GM12878 (cell line): Measurements from ENCODE around the gene SPIB. TPM values are rescaled to one million over a fixed set of nuclear protein-coding genes. Genes with fewer than 3 reads are reported as not detected.

Source experiments
- CBX5 ChIP-seq: sonication (generic); IDR thresholded peaks from 2 replicates; pipeline ENCODE4 v1.6.1; 2016; ENCODE audit warnings: low read depth, moderate library complexity, mild to moderate bottlenecking, inconsistent platforms
- CEBPZ ChIP-seq: fragments of 150-350 bp; IDR thresholded peaks from 2 replicates; pipeline ENCODE4 v1.6.1; 2016; ENCODE audit warnings: low read depth, low read length
- DPF2 ChIP-seq: fragments of 450-650 bp; IDR thresholded peaks from 2 replicates; pipeline ENCODE4 v1.6.1; 2017; ENCODE audit warnings: mild to moderate bottlenecking
- HDAC6 ChIP-seq: fragments of 200-600 bp; sonication (generic); IDR thresholded peaks from one replicate; pipeline ENCODE4 v1.8.0; 2017; ENCODE audit warnings: antibody characterized with exemption; ENCODE audit not compliant: unreplicated experiment
- IRF4 ChIP-seq: IDR thresholded peaks from 2 replicates; pipeline ENCODE4 v1.6.1; 2011; ENCODE audit warnings: low read depth, low read length
- KDM1A ChIP-seq: fragments of 200-600 bp; sonication (generic); IDR thresholded peaks from 2 replicates; pipeline ENCODE4 v1.6.1; 2016; ENCODE audit warnings: borderline replicate concordance
- MEF2A ChIP-seq: IDR thresholded peaks from 2 replicates; pipeline ENCODE4 v1.6.1; 2011; ENCODE audit warnings: low read depth, mild to moderate bottlenecking, low read length, moderate library complexity; ENCODE audit not compliant: insufficient read depth
- MTA2 ChIP-seq: fragments of 450-650 bp; IDR thresholded peaks from 2 replicates; pipeline ENCODE4 v1.6.1; 2016; ENCODE audit warnings: low read depth, mild to moderate bottlenecking, moderate library complexity
- MTA3 ChIP-seq: IDR thresholded peaks from 2 replicates; pipeline ENCODE4 v1.6.1; 2012; ENCODE audit warnings: low read length, inconsistent platforms, borderline replicate concordance
- RCOR1 ChIP-seq: conservative IDR thresholded peaks from 2 replicates; pipeline ENCODE4 v1.6.1; 2012; ENCODE audit warnings: low read depth, low read length, improper control_type of control experiment
- SMAD1 ChIP-seq: fragments of 450-650 bp; IDR thresholded peaks from 2 replicates; pipeline ENCODE4 v1.6.1; 2018; ENCODE audit warnings: mild to moderate bottlenecking, low read depth; ENCODE audit not compliant: partially characterized antibody
- SMAD5 ChIP-seq: IDR thresholded peaks from 2 replicates; pipeline ENCODE4 v1.6.1; 2016; ENCODE audit warnings: antibody characterized with exemption, low read depth
- SPI1 ChIP-seq: IDR thresholded peaks from 2 replicates; pipeline ENCODE4 v1.6.1; 2011; ENCODE audit warnings: low read depth, mild to moderate bottlenecking, low read length, moderate library complexity, borderline replicate concordance; ENCODE audit not compliant: insufficient read depth
- STAT1 ChIP-seq: fragments of 450-650 bp; conservative IDR thresholded peaks from 2 replicates; pipeline ENCODE4 v1.6.1; 2014; ENCODE audit warnings: antibody characterized with exemption, mild to moderate bottlenecking
- TARDBP ChIP-seq: IDR thresholded peaks from 2 replicates; pipeline ENCODE4 v1.6.1; 2016; ENCODE audit warnings: borderline replicate concordance
- YY1 ChIP-seq: IDR thresholded peaks from 2 replicates; pipeline ENCODE4 v1.6.1; 2011; ENCODE audit warnings: low read depth, mild to moderate bottlenecking, low read length
- ZNF274 ChIP-seq: IDR thresholded peaks from one replicate; pipeline ENCODE4 v1.8.0; 2011; ENCODE audit not compliant: insufficient read length, insufficient read depth
- polyA plus RNA-seq, 11 experiments: library from polyadenylated mRNA; depleted of rRNA in 4 of 11; unstranded in 6 of 11; stranded (reverse) in 5 of 11; fragments of >200 nt; fragmentation: Nextera tagmentation in 4 of 11; fragmentation: Illumina TruSeq in 1 of 11; extraction: Ambion mirVana in 4 of 11; extraction: Trizol in 1 of 11; gene quantifications; 1 replicate in 1 of 11; 2 replicates in 10 of 11; pipeline versions ENCODE4 v1.2.1 to v1.2.3, GENCODE V29; 2011 to 2016; ENCODE audit warnings: inconsistent platforms in 2 of 11, missing spikeins in 2 of 11, low read depth in 1 of 11
- total RNA-seq, 4 experiments: library from RNA; depleted of rRNA in 3 of 4; stranded (reverse); fragments of >200 nt in 3 of 4; fragmentation: Illumina TruSeq in 1 of 4; extraction: Trizol in 1 of 4; gene quantifications; 2 replicates each; pipeline versions ENCODE4 v1.2.1 to v1.2.3, GENCODE V29; 2013 to 2021
- TF ChIP-seq, protein P1 (sequence below): IDR thresholded peaks from 2 replicates; pipeline ENCODE4 v1.6.1; 2012; ENCODE audit warnings: low read depth, low read length, improper control_type of control experiment
- TF ChIP-seq, protein P2 (sequence below): IDR thresholded peaks from 2 replicates; pipeline ENCODE4 v1.6.1; 2012; ENCODE audit warnings: low read depth, low read length, improper control_type of control experiment
- TF ChIP-seq, protein P3 (sequence below): IDR thresholded peaks from 2 replicates; pipeline ENCODE4 v1.6.1; 2011; ENCODE audit warnings: mild to moderate bottlenecking, low read depth, low read length, moderate library complexity; ENCODE audit not compliant: insufficient replicate concordance
- TF ChIP-seq, protein P4 (sequence below): fragments of 450-650 bp; IDR thresholded peaks from 2 replicates; pipeline ENCODE4 v1.6.1; 2017; ENCODE audit warnings: antibody characterized with exemption, mild to moderate bottlenecking, moderate library complexity

The SPIB gene
- total and polyA plus RNA-seq, 10 of the 15 experiments (the other 5 are each of a cell fraction or from before 2014, with no cell fraction given): 3.5 to 123 (median 56.0) TPM

GRCh38 chr19:50417111-50418081 lies 1.3 kb upstream of the SPIB start (continued):
- TF ChIP-seq HDAC6 (no peak), MTA3 (no peak), SPI1 (no peak), KDM1A (no peak), DPF2 (no peak), STAT1 (no peak), MTA2 (no peak), YY1 (no peak), TARDBP (no peak), SMAD1 (no peak), MEF2A (no peak), CBX5 (no peak), RCOR1 (no peak), CEBPZ (no peak), SMAD5 (no peak), ZNF274 (no peak), IRF4 (no peak)
- TF ChIP-seq, protein P1, sequence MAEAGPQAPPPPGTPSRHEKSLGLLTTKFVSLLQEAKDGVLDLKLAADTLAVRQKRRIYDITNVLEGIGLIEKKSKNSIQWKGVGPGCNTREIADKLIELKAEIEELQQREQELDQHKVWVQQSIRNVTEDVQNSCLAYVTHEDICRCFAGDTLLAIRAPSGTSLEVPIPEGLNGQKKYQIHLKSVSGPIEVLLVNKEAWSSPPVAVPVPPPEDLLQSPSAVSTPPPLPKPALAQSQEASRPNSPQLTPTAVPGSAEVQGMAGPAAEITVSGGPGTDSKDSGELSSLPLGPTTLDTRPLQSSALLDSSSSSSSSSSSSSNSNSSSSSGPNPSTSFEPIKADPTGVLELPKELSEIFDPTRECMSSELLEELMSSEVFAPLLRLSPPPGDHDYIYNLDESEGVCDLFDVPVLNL: no peak
- TF ChIP-seq, protein P2, sequence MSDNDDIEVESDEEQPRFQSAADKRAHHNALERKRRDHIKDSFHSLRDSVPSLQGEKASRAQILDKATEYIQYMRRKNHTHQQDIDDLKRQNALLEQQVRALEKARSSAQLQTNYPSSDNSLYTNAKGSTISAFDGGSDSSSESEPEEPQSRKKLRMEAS: no peak
- TF ChIP-seq, protein P3, sequence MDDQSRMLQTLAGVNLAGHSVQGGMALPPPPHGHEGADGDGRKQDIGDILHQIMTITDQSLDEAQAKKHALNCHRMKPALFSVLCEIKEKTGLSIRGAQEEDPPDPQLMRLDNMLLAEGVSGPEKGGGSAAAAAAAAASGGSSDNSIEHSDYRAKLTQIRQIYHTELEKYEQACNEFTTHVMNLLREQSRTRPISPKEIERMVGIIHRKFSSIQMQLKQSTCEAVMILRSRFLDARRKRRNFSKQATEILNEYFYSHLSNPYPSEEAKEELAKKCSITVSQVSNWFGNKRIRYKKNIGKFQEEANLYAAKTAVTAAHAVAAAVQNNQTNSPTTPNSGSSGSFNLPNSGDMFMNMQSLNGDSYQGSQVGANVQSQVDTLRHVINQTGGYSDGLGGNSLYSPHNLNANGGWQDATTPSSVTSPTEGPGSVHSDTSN: no peak
- TF ChIP-seq, protein P4, sequence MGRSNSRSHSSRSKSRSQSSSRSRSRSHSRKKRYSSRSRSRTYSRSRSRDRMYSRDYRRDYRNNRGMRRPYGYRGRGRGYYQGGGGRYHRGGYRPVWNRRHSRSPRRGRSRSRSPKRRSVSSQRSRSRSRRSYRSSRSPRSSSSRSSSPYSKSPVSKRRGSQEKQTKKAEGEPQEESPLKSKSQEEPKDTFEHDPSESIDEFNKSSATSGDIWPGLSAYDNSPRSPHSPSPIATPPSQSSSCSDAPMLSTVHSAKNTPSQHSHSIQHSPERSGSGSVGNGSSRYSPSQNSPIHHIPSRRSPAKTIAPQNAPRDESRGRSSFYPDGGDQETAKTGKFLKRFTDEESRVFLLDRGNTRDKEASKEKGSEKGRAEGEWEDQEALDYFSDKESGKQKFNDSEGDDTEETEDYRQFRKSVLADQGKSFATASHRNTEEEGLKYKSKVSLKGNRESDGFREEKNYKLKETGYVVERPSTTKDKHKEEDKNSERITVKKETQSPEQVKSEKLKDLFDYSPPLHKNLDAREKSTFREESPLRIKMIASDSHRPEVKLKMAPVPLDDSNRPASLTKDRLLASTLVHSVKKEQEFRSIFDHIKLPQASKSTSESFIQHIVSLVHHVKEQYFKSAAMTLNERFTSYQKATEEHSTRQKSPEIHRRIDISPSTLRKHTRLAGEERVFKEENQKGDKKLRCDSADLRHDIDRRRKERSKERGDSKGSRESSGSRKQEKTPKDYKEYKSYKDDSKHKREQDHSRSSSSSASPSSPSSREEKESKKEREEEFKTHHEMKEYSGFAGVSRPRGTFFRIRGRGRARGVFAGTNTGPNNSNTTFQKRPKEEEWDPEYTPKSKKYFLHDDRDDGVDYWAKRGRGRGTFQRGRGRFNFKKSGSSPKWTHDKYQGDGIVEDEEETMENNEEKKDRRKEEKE: no peak
